Measurements from ENCODE around the gene GPR31.
"Not testable (repeated sequence)": the region's sequence is repeated elsewhere in the genome, so short reads cannot be mapped to it uniquely, and the experiment has no call there.

GPR31 gene, protein sequence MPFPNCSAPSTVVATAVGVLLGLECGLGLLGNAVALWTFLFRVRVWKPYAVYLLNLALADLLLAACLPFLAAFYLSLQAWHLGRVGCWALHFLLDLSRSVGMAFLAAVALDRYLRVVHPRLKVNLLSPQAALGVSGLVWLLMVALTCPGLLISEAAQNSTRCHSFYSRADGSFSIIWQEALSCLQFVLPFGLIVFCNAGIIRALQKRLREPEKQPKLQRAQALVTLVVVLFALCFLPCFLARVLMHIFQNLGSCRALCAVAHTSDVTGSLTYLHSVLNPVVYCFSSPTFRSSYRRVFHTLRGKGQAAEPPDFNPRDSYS

DNA sequence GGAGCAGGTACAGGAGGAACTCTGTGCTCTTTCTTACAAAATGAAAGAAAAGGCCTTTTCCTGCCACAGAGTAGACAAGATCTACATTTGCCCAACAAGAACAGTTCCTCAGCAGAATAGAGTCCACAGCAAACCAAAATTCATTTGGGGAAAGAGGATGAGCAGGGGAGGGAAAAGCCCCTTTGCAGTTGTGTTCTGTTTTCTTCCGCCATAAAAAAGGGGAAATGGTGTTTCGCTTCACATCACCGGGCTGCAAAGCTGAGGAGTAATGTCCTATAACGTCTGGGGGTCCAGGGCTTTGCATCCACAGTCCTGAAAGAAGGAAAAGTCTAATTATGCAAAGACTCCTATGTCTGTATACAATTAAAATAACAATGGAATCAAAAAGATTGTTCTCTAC is at the start of gene GPR31:
Gene GPR31, minus strand, starts transcription at position 118 of the 400 bp plus-strand sequence. CDS start 149 bp downstream, outside the sequence.
- H3K27ac ChIP-seq = no peak within 1 kb of the TSS
- no peak for TF ChIP-seq ZFX (IDR thresholded peaks at IDR 0.05; ENCODE audit: borderline replicate concordance)
- TF ChIP-seq, protein P1, sequence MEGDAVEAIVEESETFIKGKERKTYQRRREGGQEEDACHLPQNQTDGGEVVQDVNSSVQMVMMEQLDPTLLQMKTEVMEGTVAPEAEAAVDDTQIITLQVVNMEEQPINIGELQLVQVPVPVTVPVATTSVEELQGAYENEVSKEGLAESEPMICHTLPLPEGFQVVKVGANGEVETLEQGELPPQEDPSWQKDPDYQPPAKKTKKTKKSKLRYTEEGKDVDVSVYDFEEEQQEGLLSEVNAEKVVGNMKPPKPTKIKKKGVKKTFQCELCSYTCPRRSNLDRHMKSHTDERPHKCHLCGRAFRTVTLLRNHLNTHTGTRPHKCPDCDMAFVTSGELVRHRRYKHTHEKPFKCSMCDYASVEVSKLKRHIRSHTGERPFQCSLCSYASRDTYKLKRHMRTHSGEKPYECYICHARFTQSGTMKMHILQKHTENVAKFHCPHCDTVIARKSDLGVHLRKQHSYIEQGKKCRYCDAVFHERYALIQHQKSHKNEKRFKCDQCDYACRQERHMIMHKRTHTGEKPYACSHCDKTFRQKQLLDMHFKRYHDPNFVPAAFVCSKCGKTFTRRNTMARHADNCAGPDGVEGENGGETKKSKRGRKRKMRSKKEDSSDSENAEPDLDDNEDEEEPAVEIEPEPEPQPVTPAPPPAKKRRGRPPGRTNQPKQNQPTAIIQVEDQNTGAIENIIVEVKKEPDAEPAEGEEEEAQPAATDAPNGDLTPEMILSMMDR (IDR thresholded peaks at IDR 0.05) = no peak

DNA sequence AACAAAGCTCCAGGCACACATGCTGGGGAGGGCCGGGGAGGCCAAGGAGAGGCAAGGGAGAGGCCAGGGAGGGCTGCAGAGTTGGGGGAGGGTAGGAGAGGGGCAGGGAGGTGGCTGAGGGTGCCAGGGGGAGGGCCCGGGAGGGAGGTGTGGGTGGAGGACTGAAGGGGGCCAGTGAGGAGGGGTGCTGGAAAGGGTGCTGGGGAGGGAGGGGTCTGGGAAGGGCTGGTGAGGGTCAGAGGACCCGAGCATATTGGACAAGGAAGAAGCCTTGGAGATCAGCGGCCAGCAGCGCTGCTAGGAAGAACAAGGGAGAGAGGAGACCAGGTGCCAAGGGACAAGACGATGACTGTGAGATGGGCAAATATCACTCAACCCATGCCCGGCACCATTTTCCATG is 49.7 kb upstream of the GPR31 start:
- H3K27ac ChIP-seq = no peak overlapping the region
- TF ChIP-seq, protein P1 (IDR thresholded peaks at IDR 0.05) = no peak
- TF ChIP-seq ZFX (IDR thresholded peaks at IDR 0.05; ENCODE audit: borderline replicate concordance) = no peak

DNA sequence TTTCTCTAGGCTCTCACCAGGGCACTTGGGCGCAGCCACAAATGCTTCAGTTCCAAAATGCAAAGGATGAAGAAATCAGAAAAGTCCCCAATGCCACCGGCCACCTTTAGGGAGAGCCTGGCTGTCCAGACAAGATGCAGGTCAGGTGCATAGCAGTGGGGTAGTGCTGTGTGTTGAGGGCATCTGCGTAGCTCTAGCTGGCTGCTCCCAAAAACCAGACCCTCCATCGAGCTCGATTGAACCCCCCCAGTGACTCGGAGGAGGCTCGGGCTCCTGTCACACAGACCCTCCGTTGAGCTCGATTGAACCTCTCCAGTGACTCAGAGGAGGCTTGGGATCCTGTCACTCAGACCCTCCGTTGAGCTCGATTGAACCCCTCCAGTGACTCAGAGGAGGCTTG is 47.5 kb upstream of the GPR31 start:
- not testable (repeated sequence) for H3K27ac ChIP-seq

DNA sequence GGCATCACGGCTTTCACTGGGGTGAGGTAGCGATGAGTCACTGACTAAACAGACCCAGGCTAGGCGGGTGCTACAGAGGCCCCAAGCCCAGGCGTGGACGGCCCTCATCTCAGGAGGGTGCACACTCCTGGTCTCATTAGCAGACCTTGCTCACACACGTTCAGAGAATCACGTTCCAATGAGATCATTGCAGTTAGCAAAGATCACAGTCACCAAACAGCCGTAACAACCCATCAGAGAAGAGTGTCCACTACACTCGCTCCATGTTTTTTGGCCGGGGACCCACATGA is 46.2 kb upstream of the GPR31 start:
- not testable (repeated sequence) for H3K27ac ChIP-seq

DNA sequence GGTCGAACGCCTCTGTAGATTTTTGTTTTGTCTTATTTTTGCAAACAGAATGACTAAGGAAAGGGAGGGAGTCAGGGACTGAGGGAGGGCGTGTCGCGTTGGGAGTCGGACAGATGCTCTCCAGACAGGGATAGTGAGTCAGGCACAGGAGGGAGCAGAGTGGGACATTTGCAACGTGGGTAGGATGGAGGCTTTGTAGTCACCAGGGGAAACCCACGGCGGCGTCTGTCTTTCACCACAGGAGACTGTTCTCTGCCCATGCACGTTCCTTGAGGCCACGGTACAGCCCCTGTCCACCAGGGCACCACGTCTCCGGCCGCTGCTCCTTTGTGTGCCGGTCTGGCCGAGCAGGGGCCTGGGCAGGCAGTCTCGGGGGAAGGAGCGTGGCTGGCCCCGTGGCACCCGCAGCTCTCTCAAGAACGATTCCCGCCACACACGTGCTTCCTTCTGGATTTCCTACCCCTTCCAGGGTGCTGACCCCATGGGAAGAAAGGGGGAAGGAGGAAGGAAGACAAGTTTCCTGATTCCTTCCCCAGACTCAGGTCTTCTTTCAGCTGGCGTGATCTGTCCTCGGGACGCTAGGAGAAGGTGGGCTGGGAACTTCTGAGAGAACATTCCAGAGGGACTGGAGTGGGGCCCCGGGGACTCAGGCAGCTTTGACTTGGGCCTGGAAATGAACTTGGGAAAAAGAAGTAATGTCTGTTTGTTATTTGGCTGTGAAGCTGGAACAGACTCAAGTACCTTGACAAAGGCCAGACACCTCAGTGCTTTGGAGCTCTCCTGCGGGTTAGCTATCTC is 45.7 kb upstream of the GPR31 start:
- H3K27ac ChIP-seq = not testable (repeated sequence)

DNA sequence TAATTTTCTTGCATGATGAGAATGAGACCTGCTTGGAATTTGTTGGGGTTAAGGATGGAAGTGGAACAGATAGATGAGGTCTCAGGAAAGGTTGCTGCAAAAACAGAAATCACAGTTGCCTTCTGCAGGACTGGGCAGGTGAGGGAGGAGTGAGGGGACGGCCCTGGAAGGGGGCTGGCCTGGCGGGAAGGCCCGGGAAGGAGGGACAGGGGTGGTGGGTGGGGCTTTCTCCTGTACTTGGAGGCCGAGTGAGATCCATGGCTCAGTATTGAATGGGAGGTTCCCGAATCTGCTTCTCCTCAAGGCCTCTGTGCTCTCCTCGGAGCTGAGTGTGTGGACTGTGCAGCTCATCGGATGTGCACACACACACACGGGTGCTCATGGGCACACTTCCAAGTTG is 44.8 kb upstream of the GPR31 start:
- H3K27ac ChIP-seq = not testable (repeated sequence)

DNA sequence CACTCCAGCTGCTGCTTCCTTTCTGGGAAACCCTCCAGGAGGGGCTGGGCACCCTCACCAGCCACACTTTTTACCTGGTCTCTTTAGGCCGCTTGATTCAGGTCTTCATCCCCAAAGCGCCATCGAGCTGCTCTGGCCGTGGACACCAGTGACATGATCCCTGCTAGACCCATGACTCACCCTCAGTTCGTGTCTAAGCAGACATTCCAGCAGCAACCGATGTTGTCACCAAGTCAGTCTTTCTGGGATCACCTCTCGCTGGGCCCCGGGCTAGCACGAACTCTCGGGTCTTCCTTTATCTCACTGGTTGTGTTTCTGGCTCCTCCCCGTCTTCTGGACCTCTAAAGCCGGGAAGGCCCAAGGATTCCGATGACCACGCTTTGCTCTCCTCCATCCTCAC is 43.0 kb upstream of the GPR31 start:
- TF ChIP-seq ZFX (IDR thresholded peaks at IDR 0.05; ENCODE audit: borderline replicate concordance) = no peak
- TF ChIP-seq, protein P1 (IDR thresholded peaks at IDR 0.05) = no peak

DNA sequence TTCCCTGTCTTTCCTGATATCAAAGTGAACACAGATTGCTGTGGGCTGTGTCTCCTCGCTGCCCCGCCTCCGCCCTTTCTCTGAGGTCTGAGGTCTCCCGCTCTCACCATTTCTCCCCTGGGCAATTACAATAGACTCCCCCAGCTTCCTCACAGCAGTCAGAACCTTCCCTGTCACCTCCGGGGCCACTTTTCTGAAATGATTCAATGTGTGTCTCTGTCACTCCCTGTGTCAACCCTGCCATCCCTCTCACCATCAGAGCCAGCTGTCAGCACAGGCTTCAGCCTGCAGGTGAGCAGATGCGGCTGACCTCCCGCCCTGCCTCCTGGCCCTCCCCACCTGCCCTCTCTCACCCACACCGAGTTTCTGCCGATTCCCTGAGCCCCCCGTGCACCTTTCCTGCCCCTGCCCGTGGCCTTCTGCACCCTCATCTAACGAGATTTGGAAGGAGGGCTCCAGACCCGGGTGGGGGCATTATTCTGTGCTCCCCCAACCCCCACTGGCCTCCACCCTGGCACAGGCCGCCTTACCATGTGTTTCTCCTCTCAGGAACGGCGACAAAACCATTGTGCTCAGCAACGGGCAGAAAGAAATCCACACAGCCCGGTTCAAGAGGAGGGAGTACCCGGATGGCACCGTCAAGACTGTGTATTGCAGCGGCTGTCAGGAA is 38.3 kb upstream of the GPR31 start:
- H3K27ac ChIP-seq = not testable (repeated sequence)

More for the DNA sequence above, 43.0 kb upstream of the GPR31 start:
- no peak overlapping the region for H3K27ac ChIP-seq

DNA sequence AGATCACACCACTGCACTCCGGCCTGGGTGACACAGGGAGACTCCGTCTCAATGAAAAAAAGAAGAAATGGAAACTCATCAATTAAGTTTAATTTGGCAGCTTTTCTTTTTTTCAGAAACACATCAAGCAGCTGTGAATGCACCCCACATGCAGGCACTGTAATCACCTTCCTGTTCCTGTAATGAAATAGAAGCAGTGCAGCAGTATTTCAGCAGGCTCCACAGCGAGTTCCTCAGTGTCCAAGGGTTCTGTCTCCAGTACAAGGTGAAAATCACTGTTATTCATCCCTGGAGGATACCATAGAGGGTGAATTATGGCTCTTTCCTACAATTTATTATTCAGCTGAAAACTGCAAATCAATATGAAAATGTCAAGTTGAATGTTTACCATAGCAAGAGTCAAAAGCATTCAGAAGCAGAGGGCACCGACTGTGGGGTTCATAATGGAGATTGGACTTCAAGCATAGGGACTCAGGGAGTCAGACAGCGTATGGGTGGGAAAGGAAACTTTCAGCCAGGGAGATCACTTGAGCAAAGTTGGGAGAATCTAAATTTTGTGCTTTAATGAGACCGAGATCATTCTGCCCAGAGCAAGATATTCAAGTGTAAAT is 35.8 kb upstream of the GPR31 start:
- not testable (repeated sequence) for H3K27ac ChIP-seq

DNA sequence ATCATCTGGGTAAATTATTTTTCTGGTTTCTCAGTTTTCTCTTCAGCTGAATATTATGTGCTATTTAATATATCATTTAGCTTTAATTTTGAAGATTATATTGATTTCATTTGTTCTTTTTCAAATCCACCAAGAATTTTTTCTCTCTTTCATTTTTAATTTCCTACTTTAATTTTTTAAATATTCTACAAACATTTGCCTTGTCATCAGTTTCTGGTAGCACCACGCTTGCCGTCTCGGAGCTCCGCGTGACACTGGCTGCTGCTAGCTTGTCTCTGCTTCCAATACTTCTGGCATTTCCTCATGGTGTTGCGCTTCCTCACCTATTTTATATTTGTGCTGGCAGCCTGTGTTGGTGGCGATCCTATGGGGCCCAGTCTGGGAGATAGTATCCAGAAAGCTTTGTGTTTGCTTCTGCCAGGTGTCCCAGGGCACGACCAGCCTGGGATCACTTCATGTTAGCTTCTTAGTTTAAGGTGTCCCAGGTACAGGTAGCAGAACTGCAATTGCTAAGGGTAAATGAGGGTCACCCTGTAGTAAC is 33.3 kb upstream of the GPR31 start:
- H3K27ac ChIP-seq = not testable (repeated sequence)

DNA sequence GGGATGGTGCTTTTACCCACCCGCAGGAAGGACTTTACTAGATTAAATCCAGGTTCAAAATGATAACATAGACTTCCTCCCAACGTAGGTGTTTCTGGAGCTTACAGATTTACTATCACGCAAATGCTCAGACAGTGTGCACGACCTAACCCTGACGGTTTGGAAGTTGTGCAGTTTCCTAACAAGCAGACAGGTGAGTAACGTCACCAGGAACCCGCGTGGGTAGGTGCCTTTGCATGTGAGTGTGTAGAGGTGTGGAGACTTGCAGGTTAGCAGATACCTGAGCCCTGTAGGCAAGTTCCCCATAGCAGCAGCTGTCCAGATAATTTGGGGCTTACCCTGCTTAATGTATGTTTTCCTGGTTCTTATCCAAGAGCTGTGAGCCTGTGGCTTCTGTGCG is 29.5 kb upstream of the GPR31 start:
- not testable (repeated sequence) for H3K27ac ChIP-seq

DNA sequence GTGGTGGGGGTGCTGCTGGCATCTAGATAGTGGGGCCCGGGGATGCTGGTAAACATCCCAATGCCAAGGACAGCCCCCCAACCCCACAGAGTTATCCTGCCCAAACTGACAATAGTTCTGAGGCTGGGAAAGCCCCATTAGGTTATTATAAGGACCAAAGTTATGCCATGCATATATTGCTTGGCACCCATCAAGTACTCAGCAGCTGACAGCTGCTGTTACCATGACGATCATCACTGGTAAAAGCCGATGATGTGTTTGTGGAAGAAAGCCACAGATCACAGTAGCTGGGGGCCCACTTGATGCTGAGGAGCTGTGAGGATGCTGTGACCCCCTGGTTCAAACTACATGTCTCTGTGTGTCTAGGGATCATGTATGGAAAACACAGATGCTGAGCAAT is 27.3 kb upstream of the GPR31 start:
- H3K27ac ChIP-seq = not testable (repeated sequence)

Measured in 22Rv1 (cell line).